GM12874 (cell line): ENCODE data around the gene TALDO1.

Experiments used
- TF ChIP-seq, protein P1 (sequence below): IDR thresholded peaks from 2 replicates; pipeline ENCODE4 v1.5.1; 2011; ENCODE audit warnings: low read depth, mild to moderate bottlenecking, control low read depth, low read length, moderate library complexity; ENCODE audit not compliant: insufficient read depth

The TALDO1 gene

DNA sequence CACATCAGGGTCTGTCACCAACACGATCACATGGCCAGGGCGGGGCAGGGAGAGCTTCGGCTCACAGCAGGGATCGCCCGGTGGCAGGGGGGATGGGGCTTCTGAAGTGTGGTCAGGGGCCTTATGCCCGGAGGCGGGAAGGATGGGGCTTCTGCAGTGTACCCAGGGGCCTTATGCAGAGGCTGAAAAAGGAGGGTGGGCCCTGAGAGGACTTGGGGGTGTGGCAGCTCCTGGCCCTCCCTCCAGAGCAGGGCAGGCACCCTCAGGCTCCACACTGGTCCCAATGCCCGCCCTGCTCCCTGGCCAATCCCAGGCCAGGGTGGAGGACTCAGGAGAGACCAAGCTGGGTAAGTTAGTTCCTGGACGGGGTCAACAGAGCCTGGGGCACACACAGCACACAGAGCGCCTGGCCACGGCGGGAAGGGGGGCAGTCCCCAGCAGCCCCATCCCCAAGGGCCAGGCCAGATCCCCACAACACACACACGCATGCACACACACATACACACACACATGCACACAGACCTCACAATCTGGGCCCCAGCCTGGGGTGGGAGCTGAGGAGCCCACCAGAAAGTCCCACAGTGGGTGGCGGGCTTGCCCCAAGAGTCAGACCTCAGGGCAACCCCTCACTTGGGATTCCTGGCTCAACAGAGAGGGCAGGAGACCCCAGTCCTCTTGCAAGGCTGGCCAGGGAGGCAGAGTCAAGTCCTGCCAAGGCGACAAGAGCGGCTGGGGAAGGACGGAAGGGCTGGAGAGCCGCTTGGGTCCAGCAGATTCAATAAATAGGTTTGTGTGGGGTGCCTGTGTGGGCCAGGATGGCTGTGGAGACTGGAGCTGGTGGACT lies 43.7 kb downstream of the TALDO1 start:
- TF ChIP-seq, protein P1, sequence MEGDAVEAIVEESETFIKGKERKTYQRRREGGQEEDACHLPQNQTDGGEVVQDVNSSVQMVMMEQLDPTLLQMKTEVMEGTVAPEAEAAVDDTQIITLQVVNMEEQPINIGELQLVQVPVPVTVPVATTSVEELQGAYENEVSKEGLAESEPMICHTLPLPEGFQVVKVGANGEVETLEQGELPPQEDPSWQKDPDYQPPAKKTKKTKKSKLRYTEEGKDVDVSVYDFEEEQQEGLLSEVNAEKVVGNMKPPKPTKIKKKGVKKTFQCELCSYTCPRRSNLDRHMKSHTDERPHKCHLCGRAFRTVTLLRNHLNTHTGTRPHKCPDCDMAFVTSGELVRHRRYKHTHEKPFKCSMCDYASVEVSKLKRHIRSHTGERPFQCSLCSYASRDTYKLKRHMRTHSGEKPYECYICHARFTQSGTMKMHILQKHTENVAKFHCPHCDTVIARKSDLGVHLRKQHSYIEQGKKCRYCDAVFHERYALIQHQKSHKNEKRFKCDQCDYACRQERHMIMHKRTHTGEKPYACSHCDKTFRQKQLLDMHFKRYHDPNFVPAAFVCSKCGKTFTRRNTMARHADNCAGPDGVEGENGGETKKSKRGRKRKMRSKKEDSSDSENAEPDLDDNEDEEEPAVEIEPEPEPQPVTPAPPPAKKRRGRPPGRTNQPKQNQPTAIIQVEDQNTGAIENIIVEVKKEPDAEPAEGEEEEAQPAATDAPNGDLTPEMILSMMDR = no peak

DNA sequence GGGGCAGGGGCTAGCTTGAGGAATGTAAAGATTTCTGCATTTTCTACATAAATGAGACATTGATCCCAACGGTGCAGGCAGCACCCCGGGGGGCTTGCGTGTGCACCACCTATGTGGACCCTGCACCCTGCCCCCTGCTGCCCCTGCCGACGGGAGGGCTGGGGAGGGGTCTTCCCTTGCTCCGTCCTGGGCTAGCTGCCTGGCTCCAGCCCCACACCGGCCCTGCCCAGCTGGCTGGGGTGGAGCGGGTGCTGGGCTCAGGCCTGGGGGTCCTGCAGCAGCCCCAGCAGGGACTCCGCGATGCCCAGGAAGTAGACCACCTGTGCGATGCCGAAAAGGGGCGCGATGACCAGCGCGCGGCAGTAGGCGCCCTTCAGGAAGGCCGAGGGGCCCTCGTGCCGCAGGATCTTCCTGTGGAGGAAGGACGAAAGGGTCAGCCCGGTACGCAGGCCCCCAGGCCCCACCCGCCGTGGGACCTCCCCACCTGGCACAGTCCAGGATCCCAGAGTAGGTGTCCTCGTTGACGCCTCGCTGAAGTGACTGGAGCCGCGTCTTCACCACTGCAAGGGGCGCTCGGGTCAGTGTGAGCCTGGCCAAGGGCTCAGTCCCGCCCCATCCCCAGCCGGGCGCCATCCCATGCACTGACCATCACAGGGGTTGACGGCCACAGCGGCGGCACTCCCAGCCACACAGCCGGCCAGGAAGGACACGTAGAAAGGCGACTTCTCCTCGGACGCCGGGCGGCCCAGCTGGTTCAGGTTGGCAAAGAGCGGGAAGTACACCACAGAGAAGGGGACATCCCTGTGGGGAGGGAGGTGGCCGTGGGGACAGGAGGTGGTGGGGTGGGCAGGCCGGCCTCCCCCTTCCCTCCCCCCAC lies 44.6 kb downstream of the TALDO1 start:
- TF ChIP-seq, protein P1 = no peak

DNA sequence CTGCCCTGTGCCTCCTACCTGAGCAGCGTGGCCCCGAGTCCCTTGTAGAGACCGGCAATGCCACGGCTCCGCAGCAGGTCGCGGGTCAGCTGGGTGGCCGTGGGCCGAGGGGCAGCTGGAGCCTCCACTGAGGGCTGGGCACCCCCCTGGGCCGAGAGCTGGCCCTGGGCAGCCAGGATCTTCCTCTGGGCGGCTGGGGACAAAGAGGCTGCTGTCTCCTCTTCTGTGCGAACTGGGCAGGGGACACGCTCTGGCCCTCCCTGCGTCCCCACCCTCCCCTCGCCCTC lies 45.2 kb downstream of the TALDO1 start:
- TF ChIP-seq, protein P1 = no peak

DNA sequence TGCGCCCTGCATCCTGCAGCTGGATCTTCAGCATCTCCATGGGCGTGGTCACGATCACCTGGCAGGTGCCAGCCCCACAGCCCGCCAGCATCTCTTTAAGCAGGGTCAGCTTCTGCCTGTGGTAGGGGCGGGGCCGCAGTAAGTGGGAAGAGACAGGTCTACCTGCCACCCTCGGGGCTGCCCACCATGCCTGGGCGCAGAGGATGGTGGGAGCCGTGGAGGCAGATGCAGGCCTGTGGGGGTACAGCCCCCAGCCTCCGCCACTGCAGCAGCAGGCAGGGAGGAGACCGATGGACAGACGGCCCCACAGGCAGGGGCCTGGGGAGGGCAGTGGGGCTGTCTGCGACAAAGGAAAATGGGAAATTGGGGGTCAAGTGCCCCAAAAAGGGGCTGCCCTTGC lies 45.6 kb downstream of the TALDO1 start:
- TF ChIP-seq, protein P1 = no peak

DNA sequence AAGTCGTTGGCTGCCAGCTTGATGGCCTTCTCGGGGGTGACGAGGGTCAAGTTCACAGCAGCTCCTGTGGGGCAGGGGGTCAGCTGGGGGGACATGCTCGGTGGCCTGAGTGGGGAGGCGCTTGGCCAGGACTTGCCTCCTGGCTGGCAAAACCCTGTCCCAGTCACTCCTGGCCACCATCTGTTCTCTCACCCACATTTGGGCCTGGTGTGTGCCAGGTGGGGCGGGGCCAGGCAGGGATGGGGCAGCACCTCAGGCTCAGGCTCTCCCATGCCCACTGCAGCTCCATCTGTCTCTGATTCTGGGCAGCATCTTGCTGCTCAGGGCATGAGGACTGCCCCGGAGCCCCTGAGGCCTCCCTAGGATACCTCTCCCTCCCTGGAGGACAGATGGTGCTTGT lies 46.3 kb downstream of the TALDO1 start:
- TF ChIP-seq, protein P1 = no peak

DNA sequence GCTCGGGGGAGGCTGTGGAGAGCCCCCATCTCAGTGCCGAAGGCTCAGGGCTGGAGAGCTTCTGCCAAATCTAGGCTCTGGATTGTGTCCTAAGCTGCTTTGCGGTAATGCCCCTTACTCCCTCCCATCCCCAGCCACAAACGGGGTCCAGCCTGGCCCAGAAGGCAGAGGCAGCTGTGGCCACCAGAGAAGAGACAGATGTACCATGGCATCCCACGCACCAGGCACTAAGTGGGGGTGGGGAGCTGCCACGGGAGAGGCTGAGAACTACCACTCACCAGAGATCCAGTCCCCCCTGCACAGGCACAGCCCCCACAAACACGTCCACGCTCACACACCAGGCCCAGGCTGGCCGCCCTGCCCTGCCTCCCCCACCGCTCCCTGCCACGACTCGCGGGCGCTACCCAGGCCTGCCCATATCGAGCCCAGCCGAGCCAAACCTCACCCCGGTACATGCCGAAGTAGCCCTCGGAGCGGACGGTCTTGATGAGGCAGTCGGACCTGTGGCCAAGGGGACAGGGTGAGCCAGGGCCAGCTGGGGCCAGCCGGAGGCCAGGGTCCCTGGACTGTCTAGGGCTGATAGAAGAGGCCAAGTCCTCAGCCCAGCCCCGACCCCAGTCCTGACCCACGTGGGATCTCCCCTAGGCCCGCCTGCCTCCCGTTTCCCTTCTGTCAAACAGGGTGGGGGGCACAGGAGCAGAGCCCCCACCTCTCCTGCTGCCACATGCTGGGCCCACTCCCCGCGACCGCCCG lies 46.9 kb downstream of the TALDO1 start:
- TF ChIP-seq, protein P1 = no peak
